SK-N-SH (cell line): ENCODE data around the gene CFAP52.

Experiments used
- CHD2 ChIP-seq: fragments of 150-350 bp; IDR thresholded peaks from 2 replicates; pipeline ENCODE4 v1.6.1; 2018; ENCODE audit warnings: low read length; ENCODE audit not compliant: partially characterized antibody
- CTCF ChIP-seq: fragments of 200-600 bp; sonication (generic); IDR thresholded peaks from 2 replicates; pipeline ENCODE4 v1.6.1; 2017; ENCODE audit warnings: antibody characterized with exemption, mild to moderate bottlenecking, moderate library complexity
- EP300 ChIP-seq, 2 experiments: IDR thresholded peaks; 2 replicates each; pipeline versions ENCODE4 v1.4.0 to v1.6.1; 2012; ENCODE audit warnings: borderline replicate concordance in 1 of 2, low read depth in 1 of 2, low read length in 1 of 2
- EZH2phosphoT487 ChIP-seq: fragments of 200-600 bp; sonication (generic); IDR thresholded peaks from 2 replicates; pipeline ENCODE4 v1.6.1; 2017; ENCODE audit warnings: low read depth, mixed run types, mild to moderate bottlenecking, antibody characterized with exemption, moderate library complexity, borderline replicate concordance
- FOSL2 ChIP-seq: IDR thresholded peaks from 2 replicates; pipeline ENCODE4 v1.4.0; 2012; ENCODE audit warnings: low read depth, mild to moderate bottlenecking, moderate library complexity, borderline replicate concordance
- FOXJ3 ChIP-seq: sonication (generic); formaldehyde crosslinking; IDR thresholded peaks from 2 replicates; pipeline ENCODE4 v1.5.1; 2020; ENCODE audit warnings: mild to moderate bottlenecking, missing genetic modification reagents
- MXI1 ChIP-seq: IDR thresholded peaks from 2 replicates; pipeline ENCODE4 v1.6.1; 2012; ENCODE audit warnings: mild to moderate bottlenecking, low read depth, low read length, improper control_type of control experiment
- NRF1 ChIP-seq: IDR thresholded peaks from 2 replicates; pipeline ENCODE4 v1.6.1; 2012; ENCODE audit warnings: low read depth, mild to moderate bottlenecking, low read length
- POLR2AphosphoS5 ChIP-seq: IDR thresholded peaks from 2 replicates; pipeline ENCODE4 v1.6.1; 2012; ENCODE audit warnings: low read depth, low read length
- RAD21 ChIP-seq: IDR thresholded peaks from 2 replicates; pipeline ENCODE4 v1.6.1; 2012; ENCODE audit warnings: mild to moderate bottlenecking, low read length
- RCOR1 ChIP-seq: fragments of 150-350 bp; IDR thresholded peaks from 2 replicates; pipeline ENCODE4 v1.6.1; 2017; ENCODE audit warnings: antibody characterized with exemption, low read length
- TAF1 ChIP-seq: IDR thresholded peaks from 2 replicates; pipeline ENCODE4 v1.6.1; 2012; ENCODE audit warnings: low read depth, mild to moderate bottlenecking, low read length, moderate library complexity, borderline replicate concordance
- TEAD4 ChIP-seq: IDR thresholded peaks from 2 replicates; pipeline ENCODE4 v1.4.0; 2012; ENCODE audit warnings: mild to moderate bottlenecking, borderline replicate concordance; ENCODE audit not compliant: insufficient read depth
- USF2 ChIP-seq: fragments of 150-350 bp; IDR thresholded peaks from 2 replicates; pipeline ENCODE4 v1.6.1; 2017; ENCODE audit warnings: antibody characterized with exemption, low read length, low read depth, borderline replicate concordance

GRCh38 chr17:9532715-9533114 lies 43.7 kb upstream of the CFAP52 start:
- TF ChIP-seq EP300 (IDR thresholded peaks at IDR 0.05; ENCODE audit: borderline replicate concordance in 1 of 2, low read depth in 1 of 2, low read length in 1 of 2) (no peak), CTCF (no peak), EZH2phosphoT487 (no peak), RAD21 (no peak), TAF1 (no peak), USF2 (no peak), NRF1 (no peak), FOSL2 (no peak), CHD2 (no peak), RCOR1 (no peak), POLR2AphosphoS5 (no peak), MXI1 (no peak), TEAD4 (no peak), FOXJ3 (CRISPR knock-in tag) (no peak)
